GM18520 (cell line): Measurements from ENCODE around the gene SLC38A11.

ENCODE experiments used
- ATAC-seq: cut with Tn5 transposase; IDR thresholded peaks from one replicate; pipeline ENCODE4 v1.9.1; 2021; ENCODE audit not compliant: unreplicated experiment

Gene SLC38A11

GRCh38 chr2:164846276-164846675 is 109.0 kb downstream of the SLC38A11 start:
- ATAC-seq: no peak
